NCI-H2081 (cell line): ENCODE measurements around the gene CLBA1.
"Not testable (repeated sequence)": the region's sequence is repeated elsewhere in the genome, so short reads cannot be mapped to it uniquely, and the experiment has no call there.

Experiments
- DNase-seq, 2 experiments: peaks; one replicate each; lab custom pipeline; 2025; lab: John Stamatoyannopoulos, UW

The CLBA1 gene

DNA sequence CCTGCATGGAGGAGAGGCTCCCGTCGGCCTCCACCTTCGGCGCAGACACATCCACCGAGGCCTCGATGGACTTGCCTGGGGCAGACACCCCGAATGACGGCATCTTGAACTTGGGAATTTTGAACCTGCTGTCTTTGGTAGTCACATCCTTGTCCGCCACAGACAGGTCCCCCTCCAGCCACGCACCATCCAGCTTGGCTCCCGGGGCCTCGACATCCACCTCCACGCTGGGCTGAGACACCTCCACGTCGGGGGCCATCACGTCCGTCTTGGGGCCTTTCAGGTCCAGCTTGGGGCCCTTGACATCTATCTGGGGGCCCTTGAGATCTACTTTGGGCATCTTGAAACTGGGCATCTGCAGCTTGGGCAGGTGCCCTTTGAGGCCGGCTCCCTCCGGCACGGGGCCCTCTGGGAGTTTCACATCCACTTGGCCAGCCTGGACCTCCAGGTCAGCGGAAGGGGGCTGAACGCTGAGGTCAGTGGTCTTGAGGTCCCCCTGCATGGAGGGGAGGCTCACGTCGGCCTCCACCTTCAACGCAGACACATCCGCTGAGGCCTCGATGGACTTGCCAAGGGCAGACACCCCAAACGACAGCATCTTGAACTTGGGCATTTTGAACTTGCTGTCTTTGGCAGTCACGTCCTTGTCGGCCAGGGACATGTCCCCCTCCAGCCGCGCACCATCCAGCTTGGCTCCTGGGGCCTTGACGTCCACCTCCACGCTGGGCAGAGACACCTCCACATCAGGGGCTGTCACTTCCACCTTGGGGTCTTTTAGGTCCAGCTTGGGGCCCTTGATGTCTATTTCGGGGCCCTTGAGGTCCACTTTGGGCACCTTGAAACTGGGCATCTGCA, 37.5 kb upstream of the CLBA1 start:
- not testable (repeated sequence) for DNase-seq

- no peak for DNase-seq
These were observed 36.9 kb upstream of the CLBA1 start for GRCh38 chr14:104948736-104949031.

- DNase-seq: not testable (repeated sequence)
These were observed 36.1 kb upstream of the CLBA1 start for GRCh38 chr14:104949406-104949955.

GRCh38 chr14:104950021-104950420, 35.6 kb upstream of the CLBA1 start:
- DNase-seq: no peak

DNA sequence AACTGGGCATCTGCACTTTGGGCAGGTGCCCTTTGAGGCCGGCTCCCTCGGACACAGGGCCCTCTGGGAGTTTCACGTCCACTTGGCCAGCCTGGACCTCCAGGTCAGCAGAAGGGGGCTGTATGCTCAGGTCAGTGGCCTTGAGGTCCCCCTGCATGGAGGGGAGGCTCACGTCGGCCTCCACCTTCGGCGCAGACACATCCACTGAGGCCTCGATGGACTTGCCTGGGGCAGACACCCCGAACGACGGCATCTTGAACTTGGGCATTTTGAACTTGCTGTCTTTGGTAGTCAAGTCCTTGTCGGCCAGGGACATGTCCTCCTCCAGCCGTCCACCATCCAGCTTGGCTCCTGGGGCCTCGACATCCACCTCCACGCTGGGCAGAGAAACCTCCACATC, 34.9 kb upstream of the CLBA1 start:
- DNase-seq: not testable (repeated sequence)

GRCh38 chr14:104951863-104952657, 33.5 kb upstream of the CLBA1 start:
- not testable (repeated sequence) for DNase-seq

DNA sequence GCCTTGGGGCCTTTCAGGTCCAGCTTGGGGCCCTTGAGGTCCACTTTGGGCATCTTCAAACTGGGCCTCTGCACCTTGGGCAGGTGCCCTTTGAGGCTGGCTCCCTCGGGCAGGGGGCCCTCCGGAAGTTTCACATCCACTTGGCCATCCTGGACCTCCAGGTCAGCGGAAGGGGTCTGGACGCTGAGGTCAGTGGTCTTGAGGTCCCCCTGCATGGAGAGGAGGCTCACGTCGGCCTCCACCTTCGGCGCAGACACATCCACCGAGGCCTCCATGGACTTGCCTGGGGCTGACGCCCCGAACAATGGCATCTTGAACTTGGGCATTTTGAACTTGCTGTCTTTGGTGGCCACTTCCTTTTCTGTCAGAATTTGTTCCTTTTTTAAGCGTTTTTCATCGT, 32.5 kb upstream of the CLBA1 start:
- no peak for DNase-seq

DNA sequence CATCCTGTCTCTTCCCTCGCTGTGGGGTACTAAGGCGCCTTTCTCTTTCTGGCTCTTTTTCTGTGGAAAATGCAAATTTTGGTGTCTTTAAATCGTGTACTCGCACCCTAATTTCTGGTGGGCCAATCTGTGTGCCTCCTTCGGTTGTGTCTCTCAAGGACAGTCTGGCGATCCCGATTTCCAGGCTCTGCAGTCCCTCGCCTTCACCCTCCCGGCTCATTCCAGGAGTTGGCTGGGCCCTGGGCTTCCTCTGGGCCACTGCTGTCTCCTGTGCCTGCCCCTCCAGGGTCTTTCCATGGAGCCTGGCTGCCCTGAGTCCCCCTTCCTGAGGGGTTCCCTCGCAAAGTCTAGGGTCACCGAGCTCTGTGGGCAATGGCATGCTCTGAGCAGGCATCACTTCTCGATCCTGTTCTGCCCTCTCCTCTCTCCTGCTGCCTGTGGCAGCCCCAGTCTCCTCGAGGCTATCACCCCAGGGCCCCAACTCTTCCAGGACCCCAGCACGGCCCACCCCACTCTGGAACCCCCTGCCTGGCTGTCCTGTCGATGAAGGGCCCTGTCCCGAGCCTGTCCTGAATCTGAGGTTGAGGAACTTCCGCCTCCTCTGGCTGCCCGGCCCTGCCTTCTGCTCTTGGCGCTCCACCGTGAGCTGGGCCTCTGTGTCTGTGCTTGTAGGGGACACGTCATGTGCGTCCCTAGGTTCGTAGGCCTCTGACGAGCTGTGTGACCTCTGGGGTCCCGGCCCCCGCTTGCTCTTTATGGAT, 31.5 kb upstream of the CLBA1 start:
- no peak for DNase-seq

DNA sequence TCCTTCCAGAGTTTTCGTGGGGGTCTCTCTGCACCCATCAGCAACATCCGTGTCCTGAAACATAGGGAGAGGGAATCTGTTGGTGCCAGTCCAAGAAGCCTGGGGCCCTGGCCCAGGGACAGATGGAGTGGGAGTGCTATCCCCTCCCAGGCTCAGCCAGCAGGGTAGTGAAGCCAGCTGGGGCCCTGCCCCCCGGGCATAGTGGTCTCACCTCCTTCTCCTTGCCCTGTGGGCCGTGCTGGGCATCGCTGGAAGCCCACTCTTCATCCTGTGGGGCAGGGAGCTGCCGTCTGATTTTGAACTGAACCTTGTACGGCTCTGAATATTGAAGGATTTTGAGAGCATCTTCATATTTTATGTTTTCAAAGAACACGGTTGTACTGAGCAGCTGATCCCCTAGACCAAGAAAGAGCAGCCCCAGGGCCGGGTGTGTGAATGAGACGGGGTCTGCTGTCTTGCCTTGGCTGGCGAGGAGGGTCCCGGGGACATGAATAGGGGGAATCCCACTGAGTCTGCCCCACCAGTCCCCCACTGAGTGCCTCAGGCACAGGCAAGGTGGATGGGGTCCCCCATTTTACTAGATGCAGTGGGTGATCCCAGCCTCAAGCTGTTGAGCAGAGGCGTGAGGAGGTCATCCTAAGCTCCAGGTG, 30.7 kb upstream of the CLBA1 start:
- DNase-seq: no peak

DNA sequence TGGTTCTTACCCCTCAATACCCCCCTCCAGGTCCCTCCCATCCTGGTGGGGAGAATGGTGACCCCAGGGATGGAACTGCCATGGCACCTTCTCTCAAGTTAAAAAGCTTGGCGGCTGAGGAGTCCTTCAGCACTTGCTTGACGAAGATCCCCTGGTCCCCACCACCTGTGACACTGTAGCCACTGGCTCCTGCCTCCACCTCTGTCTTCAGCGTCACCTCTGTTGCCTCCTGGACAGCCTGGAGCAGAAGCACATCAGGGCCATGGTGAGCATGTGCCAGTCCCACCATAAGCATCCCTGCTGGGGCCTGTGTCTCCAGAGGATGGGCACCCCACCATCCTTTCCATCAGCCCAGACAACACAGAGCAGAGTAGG, 30.2 kb upstream of the CLBA1 start:
- DNase-seq: no peak

GRCh38 chr14:104956290-104956890, 29.2 kb upstream of the CLBA1 start:
- no peak for DNase-seq

DNA sequence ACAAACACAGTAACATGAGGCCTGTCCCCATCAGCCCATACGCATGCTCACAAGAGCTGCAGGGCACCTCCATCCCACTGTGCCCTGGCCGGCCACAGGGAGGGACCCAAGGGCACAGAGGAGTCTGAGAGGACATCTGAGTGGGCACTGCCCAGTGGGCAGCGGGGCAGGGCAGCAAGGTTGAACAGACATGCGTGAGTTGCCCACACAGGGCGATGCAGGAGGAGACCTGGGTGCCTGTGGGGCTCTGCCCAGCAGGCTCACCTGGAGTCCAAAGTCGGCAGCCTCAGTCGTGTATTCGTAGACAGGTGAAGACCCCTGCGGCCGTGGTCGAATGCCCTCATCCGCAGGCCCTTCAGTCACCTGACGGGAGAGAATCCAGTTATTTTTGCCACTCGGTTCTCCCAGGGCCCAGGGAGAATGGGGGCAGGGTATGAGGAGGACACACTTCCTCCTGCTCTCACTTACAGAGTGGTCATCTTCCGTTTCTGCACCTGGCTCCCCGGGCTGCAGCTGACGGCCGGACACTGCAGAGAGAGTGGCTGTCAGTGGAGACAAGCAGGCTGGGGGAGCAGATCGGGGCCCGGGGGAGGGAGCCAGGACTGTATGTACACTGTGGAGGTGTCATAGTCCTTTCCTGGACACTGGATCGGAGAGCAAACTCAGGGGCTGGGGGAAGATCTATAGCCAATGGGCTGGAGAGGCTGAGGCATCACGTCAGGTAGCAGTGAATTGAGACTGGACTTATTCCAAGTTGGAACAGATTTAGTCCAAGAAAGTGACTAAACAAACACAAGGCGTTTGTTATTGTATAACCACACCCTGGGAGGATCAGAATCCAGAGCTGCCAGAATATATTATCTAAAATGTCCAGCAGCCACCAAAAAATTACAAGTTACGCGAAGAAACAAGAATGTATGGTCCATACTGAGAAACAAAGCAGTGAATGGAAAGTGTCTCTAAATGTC, 28.2 kb upstream of the CLBA1 start:
- DNase-seq: no peak

DNA sequence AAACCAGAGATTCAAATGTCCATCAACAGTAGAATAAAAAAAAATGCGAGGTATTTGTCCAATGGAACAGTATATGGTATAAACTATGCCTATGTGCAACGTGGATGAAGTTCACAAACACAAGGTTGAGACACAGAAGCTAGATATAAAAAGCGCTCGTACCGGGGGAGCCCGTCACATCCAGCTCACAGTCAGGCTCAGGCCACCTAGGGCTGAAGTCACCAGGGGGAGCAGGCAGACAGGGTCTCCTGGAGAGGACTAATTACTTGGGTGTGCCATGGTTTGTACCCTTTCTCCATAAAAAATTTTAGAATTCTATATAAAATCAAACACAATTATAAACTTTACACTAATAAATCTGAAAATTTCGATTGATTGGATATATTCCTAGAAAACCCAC, 21.0 kb upstream of the CLBA1 start:
- no peak for DNase-seq

DNA sequence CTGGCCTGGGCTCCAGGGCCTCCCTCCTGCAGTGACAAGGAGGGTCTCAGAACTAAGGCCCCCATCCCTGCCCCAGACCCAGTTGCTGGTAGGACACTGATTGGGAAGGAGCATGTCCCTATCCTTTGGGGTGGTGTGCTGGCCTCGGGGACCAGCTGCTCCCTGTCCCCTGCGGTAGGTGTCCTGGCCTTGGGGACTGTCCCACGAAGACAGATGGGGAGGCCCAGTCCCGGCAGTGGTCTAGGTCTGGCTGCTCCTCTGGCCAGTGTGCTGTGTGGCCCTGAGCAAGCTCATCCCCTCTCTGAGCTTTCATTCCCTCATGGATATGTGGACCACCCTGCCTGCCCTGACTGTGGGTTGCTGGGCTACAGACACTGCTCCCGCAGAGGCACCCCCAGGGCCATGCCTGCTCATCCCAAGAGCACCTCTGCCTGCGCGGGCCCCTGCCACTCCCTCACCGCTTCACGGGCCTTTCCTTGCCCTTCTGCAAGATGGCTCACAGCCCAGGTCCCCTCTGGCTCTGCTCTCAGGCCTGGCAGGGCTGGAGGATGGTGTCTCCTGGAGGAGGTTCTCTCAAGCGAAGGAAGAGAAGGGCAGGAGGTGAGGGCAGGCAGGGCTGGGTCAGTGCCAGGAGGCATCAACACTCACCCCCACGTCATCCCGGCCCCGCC, 19.9 kb upstream of the CLBA1 start:
- no peak for DNase-seq

- no peak for DNase-seq
These were observed 19.2 kb upstream of the CLBA1 start for GRCh38 chr14:104966261-104966865.

DNA sequence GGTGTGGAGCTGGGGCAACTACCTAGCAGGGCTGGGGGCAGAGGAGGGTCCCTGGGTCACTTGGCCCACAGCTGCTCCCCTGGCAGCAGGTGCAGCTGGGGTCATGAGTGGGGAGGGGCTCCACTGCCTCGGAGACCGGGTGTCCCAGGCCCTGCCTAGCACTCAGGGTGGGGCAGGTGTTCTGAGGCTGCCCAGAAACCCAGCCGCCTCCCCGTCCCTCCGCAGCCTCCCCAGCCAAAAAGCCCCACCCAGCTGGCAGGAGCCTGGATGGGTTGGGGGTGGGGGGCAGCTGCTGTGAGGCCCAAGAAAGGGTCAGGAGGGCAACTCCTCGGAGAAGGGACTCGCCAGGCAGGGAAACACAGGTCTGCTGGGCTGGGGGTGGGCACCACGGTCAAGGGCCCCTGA, 18.6 kb upstream of the CLBA1 start:
- DNase-seq: no peak

DNA sequence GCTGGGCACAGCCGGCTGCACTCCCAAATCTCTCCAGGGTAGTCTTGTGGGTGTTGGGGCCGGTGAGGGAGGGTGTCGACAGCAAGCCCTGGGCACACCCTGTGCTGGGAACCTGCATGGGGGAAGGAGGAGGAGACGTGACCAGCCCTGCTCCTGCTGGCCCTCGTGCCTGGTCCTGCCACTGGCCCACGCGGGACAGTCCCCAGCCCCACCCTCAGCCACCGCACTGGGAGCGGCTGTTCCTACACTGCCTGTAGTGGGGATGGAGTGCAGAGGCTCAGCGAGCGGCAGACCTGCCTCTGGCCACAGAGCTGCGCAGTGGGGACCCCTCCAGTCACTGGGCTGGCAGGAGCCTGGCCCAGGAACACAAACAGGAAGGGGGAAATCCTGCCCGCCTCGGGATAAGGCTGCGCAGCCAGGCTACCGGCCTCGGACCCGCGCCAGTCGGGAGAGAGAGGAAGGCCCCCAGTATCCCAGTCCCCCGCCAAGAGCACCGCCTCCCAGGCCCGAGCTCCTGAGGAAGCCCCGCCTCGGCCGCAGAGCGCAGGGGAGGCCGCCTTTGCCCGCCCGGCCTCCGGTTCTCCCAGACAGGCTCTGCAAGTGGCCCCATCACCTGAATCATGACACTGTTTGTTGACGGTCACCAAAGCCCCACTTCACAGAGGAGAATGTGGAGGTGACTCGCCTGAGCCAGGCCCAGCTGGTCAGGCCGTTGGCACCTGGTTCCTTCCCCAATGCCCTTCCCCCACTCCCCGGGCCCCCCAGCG, 18.0 kb upstream of the CLBA1 start:
- no peak for DNase-seq

- DNase-seq: no peak
These were observed 17.4 kb upstream of the CLBA1 start for GRCh38 chr14:104968153-104968527.
